ENCODE measurements around the gene NDUFAF2. TPM values are rescaled to one million over a fixed set of nuclear protein-coding genes. Genes with fewer than 3 reads are reported as not detected.

Gene NDUFAF2
- total RNA-seq, 1 experiment from 2014 or later, result 120 TPM

- TF ChIP-seq, protein P1, sequence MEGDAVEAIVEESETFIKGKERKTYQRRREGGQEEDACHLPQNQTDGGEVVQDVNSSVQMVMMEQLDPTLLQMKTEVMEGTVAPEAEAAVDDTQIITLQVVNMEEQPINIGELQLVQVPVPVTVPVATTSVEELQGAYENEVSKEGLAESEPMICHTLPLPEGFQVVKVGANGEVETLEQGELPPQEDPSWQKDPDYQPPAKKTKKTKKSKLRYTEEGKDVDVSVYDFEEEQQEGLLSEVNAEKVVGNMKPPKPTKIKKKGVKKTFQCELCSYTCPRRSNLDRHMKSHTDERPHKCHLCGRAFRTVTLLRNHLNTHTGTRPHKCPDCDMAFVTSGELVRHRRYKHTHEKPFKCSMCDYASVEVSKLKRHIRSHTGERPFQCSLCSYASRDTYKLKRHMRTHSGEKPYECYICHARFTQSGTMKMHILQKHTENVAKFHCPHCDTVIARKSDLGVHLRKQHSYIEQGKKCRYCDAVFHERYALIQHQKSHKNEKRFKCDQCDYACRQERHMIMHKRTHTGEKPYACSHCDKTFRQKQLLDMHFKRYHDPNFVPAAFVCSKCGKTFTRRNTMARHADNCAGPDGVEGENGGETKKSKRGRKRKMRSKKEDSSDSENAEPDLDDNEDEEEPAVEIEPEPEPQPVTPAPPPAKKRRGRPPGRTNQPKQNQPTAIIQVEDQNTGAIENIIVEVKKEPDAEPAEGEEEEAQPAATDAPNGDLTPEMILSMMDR (IDR thresholded peaks at IDR 0.05; ENCODE audit: unreplicated experiment), result no peak
- ChIA-PET CTCF (interaction anchor here (0.6 to 1.4 kb wide), 2 partner anchors 13 to 1329 kb away, joined by 3 to 5 read pairs; no protein-coding TSS in a partner anchor), POLR2A (interaction anchor here (1.1 kb wide), 1 partner anchor 13 kb away, joined by 3 read pairs; no protein-coding TSS in a partner anchor)
- BruUV-seq (replicated peaks), result no TSS peak
- Mint-ChIP-seq H3K9me3 (ENCODE audit: unreplicated experiment) (no peaks in the 10 kb centered on the region), H3K27me3 (ENCODE audit: insufficient read depth, unreplicated experiment) (no peaks in the 10 kb centered on the region), H3K4me1 (ENCODE audit: insufficient read depth, unreplicated experiment) (peaks cover 47% of the 10 kb centered on the region), H3K36me3 (ENCODE audit: insufficient read depth, unreplicated experiment) (peaks cover 6% of the 10 kb centered on the region), H3K4me3 (ENCODE audit: unreplicated experiment) (no peak overlapping the region), H3K27ac (ENCODE audit: low read depth, unreplicated experiment) (no peak overlapping the region)
- no peak for DNase-seq (ENCODE audit: unreplicated experiment)
- intact Hi-C loops (cut with micrococcal nuclease), result no loop called here
These were observed 78.1 kb downstream of the NDUFAF2 start for GRCh38 chr5:61023131-61023530.

GRCh38 chr5:61026004-61026403 lies 81.0 kb downstream of the NDUFAF2 start:
- intact Hi-C loops (cut with micrococcal nuclease), result no loop called here
- no peak for DNase-seq (ENCODE audit: unreplicated experiment)
- Mint-ChIP-seq H3K4me1 (ENCODE audit: insufficient read depth, unreplicated experiment) (peaks cover 30% of the 10 kb centered on the region), H3K27ac (ENCODE audit: low read depth, unreplicated experiment) (no peak overlapping the region), H3K36me3 (ENCODE audit: insufficient read depth, unreplicated experiment) (peaks cover 6% of the 10 kb centered on the region), H3K9me3 (ENCODE audit: unreplicated experiment) (no peaks in the 10 kb centered on the region), H3K4me3 (ENCODE audit: unreplicated experiment) (no peak overlapping the region), H3K27me3 (ENCODE audit: insufficient read depth, unreplicated experiment) (no peaks in the 10 kb centered on the region)
- no TSS peak for BruUV-seq (replicated peaks)
- TF ChIP-seq, protein P1 (IDR thresholded peaks at IDR 0.05; ENCODE audit: unreplicated experiment), result no peak
- POLR2A ChIA-PET, result no interaction called here
- CTCF ChIA-PET, result no interaction called here

DNA sequence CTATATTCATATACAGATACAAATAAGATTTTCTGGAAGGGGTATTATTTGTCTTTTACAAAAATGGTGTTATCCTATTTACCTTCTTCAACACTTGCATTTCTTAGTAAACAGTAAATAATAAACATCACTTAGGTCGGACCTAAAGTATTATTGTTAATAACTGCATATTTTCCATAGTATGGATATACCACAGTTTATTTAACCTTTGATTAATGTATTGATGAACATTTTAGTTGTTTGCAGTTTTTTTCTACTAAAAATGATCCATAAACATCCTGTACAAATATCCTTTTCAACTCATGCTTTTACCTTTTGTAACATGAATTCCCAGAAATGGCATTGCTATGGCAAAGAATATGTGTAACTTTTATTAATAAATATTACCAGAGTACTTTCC lies 83.4 kb downstream of the NDUFAF2 start:
- peaks cover 20% of the 10 kb centered on the region for H3K4me1 Mint-ChIP-seq (ENCODE audit: insufficient read depth, unreplicated experiment)
- TF ChIP-seq, protein P1 (IDR thresholded peaks at IDR 0.05; ENCODE audit: unreplicated experiment), result no peak
- peaks cover 6% of the 10 kb centered on the region for H3K9me3 Mint-ChIP-seq (ENCODE audit: unreplicated experiment)
- ChIA-PET CTCF (no interaction called here), POLR2A (no interaction called here)
- no peak overlapping the region for H3K4me3 Mint-ChIP-seq (ENCODE audit: unreplicated experiment)
- no peaks in the 10 kb centered on the region for H3K36me3 Mint-ChIP-seq (ENCODE audit: insufficient read depth, unreplicated experiment)
- no TSS peak for BruUV-seq (replicated peaks)
- no peak overlapping the region for H3K27ac Mint-ChIP-seq (ENCODE audit: low read depth, unreplicated experiment)
- no peaks in the 10 kb centered on the region for H3K27me3 Mint-ChIP-seq (ENCODE audit: insufficient read depth, unreplicated experiment)
- intact Hi-C loops (cut with micrococcal nuclease), result no loop called here
- no peak for DNase-seq (ENCODE audit: unreplicated experiment)

DNA sequence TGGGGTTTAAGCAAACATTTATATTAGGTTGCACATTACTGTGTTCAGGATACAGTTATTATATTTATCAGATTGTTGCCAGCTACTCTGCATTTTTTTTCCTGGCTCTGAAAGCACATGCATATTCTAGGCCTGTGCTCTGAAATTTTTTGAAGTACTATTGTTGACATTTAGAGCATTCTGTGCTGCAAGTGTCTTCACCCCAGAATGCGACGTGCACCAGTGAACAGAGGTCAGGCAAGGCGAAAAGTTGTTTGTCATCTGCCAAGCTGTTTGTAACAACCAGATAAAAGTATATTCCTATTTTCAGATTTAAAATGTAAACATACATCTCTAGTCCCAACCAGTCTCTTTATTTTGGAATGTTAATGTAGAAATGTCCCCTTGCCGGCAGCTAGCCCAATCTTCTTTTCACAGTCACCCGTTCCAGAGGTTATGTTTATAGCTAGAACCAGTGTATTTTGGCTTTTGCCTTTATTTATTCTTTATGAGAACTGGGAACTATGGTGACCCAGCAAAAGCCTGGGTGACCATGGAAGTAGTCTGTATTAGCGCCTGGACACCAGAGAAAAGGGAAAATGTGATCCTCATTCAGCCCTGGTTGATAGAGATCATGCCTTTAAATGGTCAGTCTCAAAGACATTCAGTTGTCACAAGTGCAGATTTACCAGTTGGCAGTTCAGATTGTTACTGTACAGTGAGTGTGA lies 84.6 kb downstream of the NDUFAF2 start:
- Mint-ChIP-seq H3K4me1 (ENCODE audit: insufficient read depth, unreplicated experiment) (peaks cover 15% of the 10 kb centered on the region), H3K27ac (ENCODE audit: low read depth, unreplicated experiment) (peak overlapping the region; percentile 25), H3K9me3 (ENCODE audit: unreplicated experiment) (peaks cover 6% of the 10 kb centered on the region), H3K4me3 (ENCODE audit: unreplicated experiment) (no peak overlapping the region), H3K27me3 (ENCODE audit: insufficient read depth, unreplicated experiment) (no peaks in the 10 kb centered on the region), H3K36me3 (ENCODE audit: insufficient read depth, unreplicated experiment) (no peaks in the 10 kb centered on the region)
- TF ChIP-seq, protein P1 (IDR thresholded peaks at IDR 0.05; ENCODE audit: unreplicated experiment), result no peak
- intact Hi-C loops (cut with micrococcal nuclease), result no loop called here
- BruUV-seq (replicated peaks), result no TSS peak
- ChIA-PET CTCF (no interaction called here), POLR2A (interaction anchor here (1.3 kb wide), 1 partner anchor 9 kb away, joined by 3 read pairs; no protein-coding TSS in a partner anchor)
- no peak for DNase-seq (ENCODE audit: unreplicated experiment)
